Stimulated activated CD4-positive, alpha-beta T cell treated with anti-CD3 and anti-CD28 coated beads, TNF-alpha, amount 100 ng/mL, for 4 hours (primary cell): ENCODE measurements around the gene HRH3.

Experiments
- DNase-seq, 3 experiments: peaks; one replicate each; pipeline ENCODE4 v3.0.0-alpha.2; 2020; ENCODE audit warnings: low read depth in 3 of 3

HRH3 gene

GRCh38 chr20:62215991-62216635, 4.0 kb downstream of the HRH3 start:
- DNase-seq, result no peak

GRCh38 chr20:62215020-62215990, 4.8 kb downstream of the HRH3 start:
- no peak for DNase-seq

- no peak for DNase-seq
These were observed 6.0 kb downstream of the HRH3 start for GRCh38 chr20:62214067-62214466.

GRCh38 chr20:62212299-62212698, 7.8 kb downstream of the HRH3 start:
- DNase-seq, result no peak

GRCh38 chr20:62211769-62212288, 8.2 kb downstream of the HRH3 start:
- DNase-seq, result no peak

- no peak for DNase-seq
These were observed 8.9 kb downstream of the HRH3 start for GRCh38 chr20:62211216-62211615.

- no peak for DNase-seq
These were observed 9.6 kb downstream of the HRH3 start for GRCh38 chr20:62210496-62210855.

GRCh38 chr20:62209850-62210495, 10.1 kb downstream of the HRH3 start:
- DNase-seq, result no peak

GRCh38 chr20:62208795-62209755, 11.0 kb downstream of the HRH3 start:
- no peak for DNase-seq

GRCh38 chr20:62208061-62208794, 11.8 kb downstream of the HRH3 start:
- DNase-seq, result no peak

- no peak for DNase-seq
These were observed 13.7 kb downstream of the HRH3 start for GRCh38 chr20:62206388-62206775.

- no peak for DNase-seq
These were observed 14.3 kb downstream of the HRH3 start for GRCh38 chr20:62205618-62206387.

GRCh38 chr20:62203378-62204030, 16.6 kb downstream of the HRH3 start:
- DNase-seq, result no peak

GRCh38 chr20:62202676-62203377, 17.3 kb downstream of the HRH3 start:
- no peak for DNase-seq

- DNase-seq, result no peak
These were observed 18.0 kb downstream of the HRH3 start for GRCh38 chr20:62202083-62202395.

GRCh38 chr20:62201173-62202082, 18.6 kb downstream of the HRH3 start:
- no peak for DNase-seq

- no peak for DNase-seq
These were observed 19.4 kb downstream of the HRH3 start for GRCh38 chr20:62200491-62201172.
